Astrocyte of the cerebellum (primary cell): ENCODE results near the gene INAFM2.

Experiments
- DNase-seq: peaks from one replicate; pipeline ENCODE4 v3.0.0-alpha.2; 2011; ENCODE audit warnings: low read depth
- H3K4me3 ChIP-seq: 2 replicates; pipeline ENCODE4 v1.5.1; 2011; ENCODE audit warnings: mild to moderate bottlenecking, low read depth, low read length, moderate library complexity
- CTCF ChIP-seq: IDR thresholded peaks from 2 replicates; pipeline ENCODE4 v1.5.1; 2012; ENCODE audit warnings: low read length, low read depth, moderate library complexity, mild to moderate bottlenecking; ENCODE audit errors: missing control alignments
- in situ Hi-C: cut with HindIII; loops from 2 replicates; pipeline ENCODE4 v1.10.0; 2017; ENCODE audit warnings: low sequenced_read_pairs

Gene INAFM2

DNA sequence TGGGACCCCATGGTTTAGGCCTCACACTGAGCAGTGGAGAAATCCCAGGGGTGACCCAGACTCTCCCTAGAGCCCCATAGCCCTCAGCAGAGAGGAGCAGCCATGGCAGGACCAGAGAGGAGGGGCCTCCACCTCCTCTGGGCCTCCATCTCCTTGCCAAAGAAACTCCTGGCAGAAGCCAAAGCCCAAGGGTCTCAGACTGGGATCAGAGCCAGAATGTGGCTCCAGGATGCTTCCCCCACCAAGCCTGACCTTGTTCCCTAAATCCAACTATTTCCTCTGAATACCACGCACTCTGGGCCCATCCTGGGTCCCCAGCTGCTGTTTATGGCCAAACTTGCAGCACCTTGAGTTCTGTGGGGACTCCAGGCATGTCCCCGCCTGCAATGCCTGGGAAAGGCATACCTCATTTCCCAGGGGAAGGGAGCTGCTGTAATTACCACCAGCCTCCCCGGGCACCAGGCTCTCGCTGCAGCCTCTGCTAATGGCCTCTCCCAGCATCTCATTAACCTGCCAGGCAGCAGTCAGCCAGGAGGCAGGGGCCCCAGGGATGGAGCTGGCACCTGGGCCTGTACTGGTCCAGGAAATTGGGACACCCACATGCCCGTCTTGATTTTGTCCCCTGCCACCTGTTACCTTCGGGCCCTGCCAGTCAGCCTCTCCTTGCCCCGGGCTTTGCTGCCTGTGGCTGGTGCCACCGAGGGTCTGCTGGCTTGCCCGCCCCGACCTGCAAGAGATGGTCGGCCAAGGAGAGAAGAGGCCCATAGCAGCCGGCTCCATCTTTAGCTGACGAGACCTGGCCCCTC lies 12.6 kb downstream of the INAFM2 start:
- in situ Hi-C loops = no loop called here
- H3K4me3 ChIP-seq = no peak overlapping the region
- DNase-seq = no peak
- no peak for TF ChIP-seq CTCF

DNA sequence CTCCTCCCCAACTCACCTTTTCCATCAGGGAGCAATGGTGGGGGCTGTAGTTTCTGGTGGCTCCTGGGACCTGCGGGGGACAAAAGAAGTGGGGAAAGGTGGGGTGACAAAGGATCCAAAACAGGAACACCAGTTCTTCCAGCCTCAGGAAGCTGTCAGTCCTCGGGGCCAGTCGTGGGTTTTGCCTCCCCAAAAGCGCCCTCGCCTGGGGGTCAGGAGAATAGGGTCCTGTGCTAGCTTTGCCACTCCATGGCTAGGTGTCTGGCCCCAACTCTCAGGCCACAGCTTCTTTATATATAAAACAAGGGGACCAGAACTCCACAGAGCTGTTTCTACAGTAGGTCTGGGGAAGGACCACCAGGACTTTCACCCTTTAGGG lies 13.2 kb downstream of the INAFM2 start:
- in situ Hi-C loops = no loop called here
- no peak for DNase-seq
- no peak overlapping the region for H3K4me3 ChIP-seq
- TF ChIP-seq CTCF = no peak

DNA sequence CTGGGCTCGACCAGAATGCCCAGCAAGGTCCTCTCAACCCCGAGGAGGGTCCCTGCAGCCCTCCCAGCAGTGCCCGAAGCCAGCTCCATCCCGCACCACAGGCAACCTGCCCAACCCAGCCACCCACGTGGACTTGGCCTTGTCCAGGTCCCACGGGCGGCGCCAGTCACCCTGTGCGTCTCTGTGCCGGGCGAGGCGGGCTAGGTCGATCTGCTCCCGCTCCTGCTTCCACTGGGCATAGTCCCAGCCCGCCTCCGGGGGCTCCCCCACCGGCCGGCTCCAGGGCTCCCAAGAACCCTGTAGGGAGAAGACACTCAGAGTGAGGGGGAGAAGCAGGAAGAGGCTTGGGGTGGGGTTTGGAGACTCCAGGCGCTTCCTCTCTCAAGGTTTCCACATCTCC lies 14.1 kb downstream of the INAFM2 start:
- in situ Hi-C loops = no loop called here
- TF ChIP-seq CTCF = no peak
- H3K4me3 ChIP-seq = no peak overlapping the region
- no peak for DNase-seq

- in situ Hi-C loops = no loop called here
- no peak overlapping the region for H3K4me3 ChIP-seq
- peak; percentile 70 for TF ChIP-seq CTCF
- DNase-seq = no peak
These were observed 14.7 kb downstream of the INAFM2 start for GRCh38 chr15:40338041-40338657.

DNA sequence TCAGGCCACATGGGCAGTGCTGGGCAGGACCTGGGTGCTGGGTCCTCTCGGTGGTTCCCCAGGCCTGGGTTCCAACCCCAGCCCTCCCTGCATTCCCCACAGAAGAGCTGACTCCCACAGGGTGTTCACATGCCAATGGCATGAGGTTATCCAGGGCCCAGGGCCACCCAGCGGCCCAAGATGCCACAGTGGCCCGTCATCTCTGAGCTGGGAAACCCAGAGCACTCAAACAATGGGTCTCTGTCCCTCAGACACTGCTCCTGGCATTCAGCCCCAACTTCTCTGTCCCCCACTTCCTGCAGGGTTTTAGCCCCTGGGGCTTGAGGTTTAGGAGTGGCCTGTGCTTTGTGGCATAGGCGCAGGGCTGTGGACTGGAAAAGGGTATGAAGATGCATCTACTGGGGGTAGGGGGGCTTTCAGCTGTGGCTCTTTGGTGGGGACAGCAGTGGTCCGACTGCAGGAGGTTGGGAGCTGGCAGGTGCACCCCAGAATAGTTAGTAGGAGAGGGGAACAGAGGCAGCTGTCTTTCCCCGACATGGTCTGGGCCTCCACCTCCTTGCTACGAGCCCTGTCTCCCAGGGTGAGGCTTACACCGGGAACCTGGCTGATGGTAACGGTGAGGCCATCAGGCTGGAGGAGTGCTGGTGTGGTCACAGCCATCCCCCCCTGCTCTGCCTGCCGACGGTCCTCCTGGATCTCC lies 15.6 kb downstream of the INAFM2 start:
- no peak for DNase-seq
- in situ Hi-C loops = no loop called here
- peak overlapping the region; percentile 36 for H3K4me3 ChIP-seq
- no peak for TF ChIP-seq CTCF

DNA sequence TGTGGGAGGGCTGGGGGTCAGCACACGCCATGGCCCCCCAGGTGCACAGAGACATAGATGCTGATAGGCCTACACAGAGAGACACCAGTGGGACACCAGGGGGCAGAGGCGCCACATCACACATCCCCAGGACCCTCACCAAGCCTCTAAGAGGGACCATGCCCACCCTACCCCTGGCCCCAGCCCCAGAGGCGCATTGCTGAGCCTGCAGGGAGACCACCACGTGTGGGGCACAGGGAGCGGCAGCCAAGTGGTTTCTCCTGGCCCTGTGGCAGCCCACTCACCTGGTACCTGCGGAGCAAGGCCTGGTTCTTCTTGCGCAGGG lies 16.1 kb downstream of the INAFM2 start:
- in situ Hi-C loops = no loop called here
- peak; percentile 10 for TF ChIP-seq CTCF
- H3K4me3 ChIP-seq = peak overlapping the region; percentile 36
- DNase-seq = no peak
